ENCODE measurements around the gene CTAGE8.
"Not testable (repeated sequence)": the region's sequence is repeated elsewhere in the genome, so short reads cannot be mapped to it uniquely, and the experiment has no call there.

DNA sequence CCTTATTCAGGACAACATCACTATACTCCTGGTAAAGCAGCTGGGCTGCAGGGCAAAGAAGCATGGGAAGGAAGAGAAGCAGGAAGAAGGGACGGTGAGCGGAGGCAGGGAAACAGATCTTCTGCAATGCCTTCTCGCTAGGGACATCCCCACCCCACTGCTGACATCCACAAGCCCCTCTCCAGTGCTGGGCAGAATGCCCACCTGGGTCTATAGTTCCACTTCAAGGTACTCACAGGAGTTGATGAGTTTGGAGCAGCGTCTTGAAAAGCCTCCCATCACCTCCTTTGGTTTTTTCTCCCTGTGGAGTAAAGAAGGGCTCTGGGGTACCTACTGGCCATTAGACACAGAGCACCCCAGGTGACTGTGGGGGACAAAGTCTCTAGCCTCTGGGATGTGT, 13.4 kb upstream of the CTAGE8 start:
- TF ChIP-seq, protein P1, sequence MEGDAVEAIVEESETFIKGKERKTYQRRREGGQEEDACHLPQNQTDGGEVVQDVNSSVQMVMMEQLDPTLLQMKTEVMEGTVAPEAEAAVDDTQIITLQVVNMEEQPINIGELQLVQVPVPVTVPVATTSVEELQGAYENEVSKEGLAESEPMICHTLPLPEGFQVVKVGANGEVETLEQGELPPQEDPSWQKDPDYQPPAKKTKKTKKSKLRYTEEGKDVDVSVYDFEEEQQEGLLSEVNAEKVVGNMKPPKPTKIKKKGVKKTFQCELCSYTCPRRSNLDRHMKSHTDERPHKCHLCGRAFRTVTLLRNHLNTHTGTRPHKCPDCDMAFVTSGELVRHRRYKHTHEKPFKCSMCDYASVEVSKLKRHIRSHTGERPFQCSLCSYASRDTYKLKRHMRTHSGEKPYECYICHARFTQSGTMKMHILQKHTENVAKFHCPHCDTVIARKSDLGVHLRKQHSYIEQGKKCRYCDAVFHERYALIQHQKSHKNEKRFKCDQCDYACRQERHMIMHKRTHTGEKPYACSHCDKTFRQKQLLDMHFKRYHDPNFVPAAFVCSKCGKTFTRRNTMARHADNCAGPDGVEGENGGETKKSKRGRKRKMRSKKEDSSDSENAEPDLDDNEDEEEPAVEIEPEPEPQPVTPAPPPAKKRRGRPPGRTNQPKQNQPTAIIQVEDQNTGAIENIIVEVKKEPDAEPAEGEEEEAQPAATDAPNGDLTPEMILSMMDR (conservative IDR thresholded peaks at IDR 0.05), result not testable (repeated sequence)
- TF ChIP-seq EZH2 (IDR thresholded peaks at IDR 0.05; ENCODE audit: low read depth), result not testable (repeated sequence)

Data from PC-9 (cell line).